SK-N-SH (cell line): ENCODE data around the gene SNX6.
A peak's percentile ranks its signal among the peaks of the same experiment; 100 is the strongest.

Experiments used
- CTCF ChIP-seq: fragments of 200-600 bp; sonication (generic); IDR thresholded peaks from 2 replicates; pipeline ENCODE4 v1.6.1; 2017; ENCODE audit warnings: antibody characterized with exemption, mild to moderate bottlenecking, moderate library complexity
- JUND ChIP-seq: IDR thresholded peaks from 2 replicates; pipeline ENCODE4 v1.4.0; 2012
- REST ChIP-seq: IDR thresholded peaks from 2 replicates; pipeline ENCODE4 v1.6.1; 2012; ENCODE audit warnings: mild to moderate bottlenecking, low read depth, low read length, moderate library complexity
- TEAD4 ChIP-seq: IDR thresholded peaks from 2 replicates; pipeline ENCODE4 v1.4.0; 2012; ENCODE audit warnings: mild to moderate bottlenecking, borderline replicate concordance; ENCODE audit not compliant: insufficient read depth

DNA sequence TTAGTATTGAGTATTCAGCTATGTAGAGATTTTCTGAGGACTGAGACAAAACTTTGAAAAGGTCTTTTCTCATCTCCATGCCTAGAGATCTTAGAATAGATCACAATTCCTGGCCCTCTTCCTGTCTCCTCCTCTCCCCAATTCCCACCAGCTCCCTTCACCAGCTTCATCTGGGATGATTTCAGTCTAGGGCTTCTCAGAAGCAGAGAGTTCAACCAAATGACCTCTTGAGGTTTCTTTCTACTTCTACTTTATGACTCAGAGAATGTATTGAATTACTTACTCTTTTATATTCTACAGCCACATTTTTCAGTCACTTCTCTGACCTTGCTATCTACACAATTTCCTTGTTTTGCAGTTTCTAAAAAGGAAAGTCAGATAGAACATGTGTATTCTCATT, 19.4 kb upstream of the SNX6 start:
- TF ChIP-seq JUND, result peak; percentile 71
- TF ChIP-seq REST, result no peak
- TF ChIP-seq CTCF, result no peak
- TF ChIP-seq TEAD4, result peak; percentile 44; the same call in 1 of the 2 replicates
